ENCODE measurements around the gene PALLD.

DNA sequence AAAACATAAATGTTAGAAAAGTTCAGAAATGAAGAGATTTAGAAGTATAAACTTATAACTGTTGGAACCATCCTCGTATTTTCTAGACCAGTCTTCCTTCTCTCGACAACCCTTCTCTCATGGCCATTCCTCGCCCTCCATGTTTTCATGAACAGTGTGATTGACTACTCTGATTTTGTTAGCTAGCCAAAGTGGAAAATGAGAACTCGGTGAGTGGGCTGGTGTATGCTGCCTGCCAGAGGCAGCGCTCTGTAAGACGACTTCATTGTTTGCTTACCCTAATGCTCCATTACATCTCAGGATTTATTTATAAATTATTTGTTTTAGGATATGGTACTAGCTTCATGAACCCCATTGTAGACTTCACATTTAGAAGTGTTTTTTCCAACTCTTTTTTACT lies 360.2 kb downstream of the PALLD start:
- TF ChIP-seq EZH2 (IDR thresholded peaks at IDR 0.05; ENCODE audit: borderline replicate concordance, low read depth, low read length, severe bottlenecking) (no peak), CTCF (IDR thresholded peaks at IDR 0.05; ENCODE audit: borderline replicate concordance, extremely low read depth, low read length, poor library complexity, severe bottlenecking) (no peak)
